LHCN-M2 (cell line): Measurements from ENCODE around the gene RPL27A. TPM values are rescaled to one million over a fixed set of nuclear protein-coding genes. Genes with fewer than 3 reads are reported as not detected.
A peak's percentile ranks its signal among the peaks of the same experiment; 100 is the strongest.

Experiments used
- DNase-seq: peaks from one replicate; pipeline ENCODE4 v3.0.0-alpha.2; 2012; ENCODE audit warnings: low read depth
- total RNA-seq: library from RNA; depleted of rRNA; stranded (reverse); fragments of >200 nt; gene quantifications from 2 replicates; pipeline ENCODE4 v1.2.3, GENCODE V29; 2014

RPL27A gene
- total RNA-seq, 1 experiment from 2014 or later, result 527 TPM

DNA sequence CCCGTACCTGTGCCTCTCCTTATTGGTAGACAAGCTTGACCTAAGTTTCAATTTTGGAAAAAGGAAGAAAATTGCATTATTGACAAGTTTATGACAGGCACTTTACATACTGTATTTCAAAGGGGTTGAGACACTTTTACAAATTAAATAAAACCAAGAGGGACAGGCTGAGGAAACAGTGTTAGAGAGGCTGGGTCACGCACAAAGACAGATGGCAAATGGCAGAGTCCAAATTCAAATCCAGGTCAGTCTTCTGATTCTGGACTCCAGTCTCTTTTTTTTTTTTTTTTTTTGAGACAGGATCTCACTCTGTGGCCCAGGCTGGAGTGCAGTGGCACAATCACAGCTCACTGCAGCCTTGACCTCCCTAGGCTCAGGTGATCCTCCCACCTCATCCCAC lies 10.2 kb upstream of the RPL27A start:
- no peak for DNase-seq

DNA sequence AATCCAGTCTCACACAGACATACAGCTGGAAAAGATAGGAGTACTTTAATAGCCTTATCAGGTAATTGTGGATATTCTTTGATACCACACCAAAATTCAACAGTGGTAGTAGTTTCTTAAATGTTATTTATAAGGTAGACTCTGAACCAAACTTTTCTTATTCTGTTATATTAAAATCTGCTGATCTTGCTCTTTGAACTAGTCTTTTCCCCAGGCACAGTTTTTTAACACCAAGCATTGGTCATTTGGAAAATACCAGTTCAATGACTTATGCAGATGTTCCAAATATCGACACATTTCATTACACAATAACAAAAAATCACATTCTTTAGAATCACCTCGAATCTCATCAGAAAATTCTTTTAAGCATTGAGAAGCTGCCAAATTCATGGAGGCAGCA lies 7.7 kb upstream of the RPL27A start:
- DNase-seq, result no peak

DNA sequence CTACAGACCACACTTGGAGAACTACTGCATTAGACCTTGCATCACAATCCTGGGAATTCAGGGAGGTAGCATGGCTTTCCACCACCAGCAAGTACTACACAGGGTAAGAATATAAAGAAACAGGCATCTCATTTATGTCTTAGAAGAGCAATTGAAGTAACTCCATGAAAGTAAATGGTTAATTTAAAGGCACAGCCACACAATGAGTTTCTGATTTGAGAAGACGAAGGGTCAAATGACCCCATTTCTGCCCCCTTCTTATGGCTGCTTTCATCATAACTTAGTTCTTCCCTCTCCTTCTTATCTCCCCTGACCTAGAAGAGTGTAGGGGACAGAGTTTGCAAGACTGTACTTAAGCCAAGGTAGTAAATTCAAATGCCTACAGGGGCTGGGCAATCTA lies 6.1 kb upstream of the RPL27A start:
- DNase-seq, result no peak

GRCh38 chr11:8679006-8679405 lies 3.6 kb upstream of the RPL27A start:
- no peak for DNase-seq

DNA sequence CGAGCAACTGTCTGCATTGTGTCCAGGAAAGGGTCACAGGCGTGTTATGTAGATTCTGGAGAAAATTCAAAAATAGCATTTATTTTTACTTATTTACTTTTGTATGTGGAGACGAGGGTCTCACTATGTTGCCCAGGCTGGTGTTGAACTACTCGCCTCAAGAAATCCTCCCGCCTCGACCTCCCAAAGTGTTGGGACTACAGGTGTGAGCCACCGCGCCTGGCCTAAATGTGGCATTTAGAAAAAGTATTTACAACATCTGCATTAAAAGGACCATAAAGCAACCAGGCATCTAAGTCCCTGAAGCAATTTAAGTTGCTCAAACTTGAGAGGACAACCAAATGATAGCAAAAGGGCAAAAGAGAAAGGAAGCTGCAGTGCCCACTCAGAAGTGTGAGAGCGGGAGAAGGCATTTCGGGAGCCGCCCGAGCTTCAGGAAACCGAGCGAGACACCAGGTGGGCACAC lies 722 bp upstream of the RPL27A start:
- DNase-seq, result no peak

DNA sequence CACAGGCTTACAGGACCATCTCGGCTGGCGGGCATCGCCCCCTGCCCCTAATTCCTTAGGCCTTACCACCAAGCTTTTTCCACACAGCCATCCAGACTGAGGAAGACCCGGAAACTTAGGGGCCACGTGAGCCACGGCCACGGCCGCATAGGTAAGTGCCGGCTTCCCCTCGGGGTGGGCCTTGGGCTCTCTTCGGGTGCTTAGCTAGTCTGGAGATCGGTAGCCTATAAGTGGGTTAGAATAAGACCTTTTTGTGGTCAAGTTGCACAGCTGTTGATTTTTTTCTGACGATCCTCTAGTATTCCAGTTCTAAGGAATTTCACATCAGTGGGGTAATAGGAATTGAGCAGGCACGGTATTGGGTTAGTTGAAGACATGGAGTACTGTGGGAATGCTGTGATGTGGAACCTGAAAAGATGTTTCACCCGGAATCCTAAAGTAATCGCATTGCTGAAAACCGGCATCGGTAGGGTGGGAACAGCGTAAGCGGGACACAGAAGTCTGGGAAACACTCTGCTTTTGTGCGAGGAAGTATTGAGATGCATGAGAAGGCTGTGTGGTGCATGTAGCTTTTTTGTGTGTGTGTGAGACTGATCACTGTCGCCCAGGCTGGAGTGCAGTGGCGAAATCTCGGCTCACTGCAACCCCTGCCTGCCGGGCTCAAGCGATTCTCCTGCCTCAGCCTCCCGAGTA lies 669 bp downstream of the RPL27A start:
- no peak for DNase-seq

DNA sequence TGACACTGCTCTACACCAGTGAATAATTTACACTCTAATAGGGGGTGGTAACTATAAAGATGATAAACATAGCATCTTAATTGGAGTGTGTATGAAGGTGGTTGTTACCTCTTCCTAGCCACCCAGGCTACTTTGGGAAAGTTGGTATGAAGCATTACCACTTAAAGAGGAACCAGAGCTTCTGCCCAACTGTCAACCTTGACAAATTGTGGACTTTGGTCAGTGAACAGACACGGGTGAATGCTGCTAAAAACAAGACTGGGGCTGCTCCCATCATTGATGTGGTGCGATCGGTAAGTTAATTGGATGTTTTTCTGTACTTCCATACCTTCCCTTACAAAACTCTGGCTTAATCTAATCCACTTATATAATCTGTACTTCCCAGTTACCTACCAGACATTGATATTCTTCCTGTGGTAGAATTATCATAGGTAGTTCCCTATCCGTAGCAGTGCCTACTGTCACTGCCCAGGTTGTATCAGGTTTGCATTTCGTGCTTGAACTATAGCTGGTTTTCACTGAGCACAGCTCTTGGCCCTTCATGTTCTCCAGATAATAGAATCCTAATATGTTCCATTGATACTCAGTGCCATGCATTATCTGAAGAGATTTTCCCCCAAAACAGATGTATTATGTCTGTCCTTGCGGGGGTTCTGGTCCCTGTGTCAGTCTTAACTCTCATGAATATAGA lies 2.2 kb downstream of the RPL27A start:
- DNase-seq, result no peak

DNA sequence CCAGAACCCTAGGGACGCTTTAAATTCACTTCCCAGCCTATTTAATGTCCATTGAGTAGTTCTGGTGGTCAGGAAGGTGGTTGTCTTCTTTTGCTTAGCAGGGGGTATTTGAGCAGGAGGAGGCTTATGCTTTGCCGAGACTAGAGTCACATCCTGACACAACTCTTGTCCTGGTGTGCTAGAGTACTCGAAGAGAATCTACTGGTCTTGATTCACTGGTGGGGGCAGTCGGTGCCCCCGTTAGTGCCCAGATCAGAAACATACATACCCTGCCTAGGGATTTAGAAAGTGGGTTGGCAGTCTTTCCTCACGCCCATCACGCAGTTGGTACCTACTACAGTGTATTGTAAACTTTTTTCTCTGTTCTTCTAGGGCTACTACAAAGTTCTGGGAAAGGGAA lies 2.7 kb downstream of the RPL27A start:
- no peak for DNase-seq

DNA sequence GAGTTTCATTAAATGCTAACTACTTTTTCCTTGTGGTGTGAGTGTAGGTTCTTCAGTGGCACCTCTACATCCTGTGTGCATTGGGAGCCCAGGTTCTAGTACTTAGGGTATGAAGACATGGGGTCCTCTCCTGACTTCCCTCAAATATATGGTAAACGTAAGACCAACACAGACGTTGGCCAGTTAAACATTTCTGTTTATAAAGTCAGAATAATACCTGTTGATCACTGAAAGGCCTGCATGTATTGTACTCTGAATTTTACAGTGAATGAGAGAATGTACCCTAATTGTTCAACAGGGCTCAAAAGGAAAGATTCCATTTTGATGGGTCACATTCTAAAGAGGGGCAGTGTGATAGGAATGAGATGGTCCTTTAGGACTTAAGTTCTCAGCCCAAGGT lies 3.2 kb downstream of the RPL27A start:
- DNase-seq, result no peak

DNA sequence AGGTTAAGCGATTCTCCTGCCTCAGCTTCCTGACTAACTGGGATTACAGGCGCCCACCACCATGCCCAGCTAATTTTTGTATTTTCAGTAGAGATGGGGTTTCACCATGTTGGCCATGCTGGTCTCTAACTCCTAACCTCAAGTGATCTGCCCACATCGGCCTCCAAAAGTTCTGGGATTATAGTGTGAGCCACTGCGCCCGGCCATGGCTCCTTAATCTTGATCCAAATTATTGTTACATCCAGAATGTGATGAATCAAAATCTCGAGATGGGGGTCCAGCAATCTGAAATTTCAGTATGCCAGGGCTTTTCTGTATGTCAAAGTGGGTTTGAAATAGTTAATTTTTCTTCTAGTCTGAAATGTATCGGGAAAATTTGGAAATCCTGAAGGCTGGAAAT lies 3.7 kb downstream of the RPL27A start:
- no peak for DNase-seq

GRCh38 chr11:8688414-8689362 lies 6.1 kb downstream of the RPL27A start:
- DNase-seq, result peak; percentile 97

DNA sequence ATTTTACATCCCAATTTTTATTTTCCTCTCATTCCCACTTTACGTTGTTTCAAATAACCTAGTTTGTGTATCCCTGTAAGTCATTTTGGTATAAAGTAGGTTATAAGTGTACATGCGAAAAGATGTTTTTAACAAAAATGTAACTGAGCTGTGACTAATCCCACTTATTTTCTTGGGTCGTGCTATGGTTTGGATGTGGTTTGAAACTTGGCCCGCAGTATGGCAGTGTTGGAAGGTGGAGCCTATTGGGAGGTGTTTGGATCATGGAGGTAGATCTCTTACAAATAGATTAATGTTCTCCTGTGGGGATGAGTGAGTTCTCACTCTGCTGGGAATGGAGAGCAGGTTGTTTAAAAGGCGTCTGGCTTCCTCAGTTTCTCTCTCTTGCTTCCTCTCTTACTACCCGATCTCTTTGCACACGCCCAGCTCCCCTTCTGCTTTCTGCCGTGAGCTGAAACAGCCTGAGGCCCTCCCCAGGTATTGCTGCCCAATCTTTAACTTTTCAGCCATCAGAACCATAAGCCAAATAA lies 7.2 kb downstream of the RPL27A start:
- DNase-seq, result peak; percentile 57

GRCh38 chr11:8690374-8691342 lies 8.1 kb downstream of the RPL27A start:
- no peak for DNase-seq

GRCh38 chr11:8691601-8692000 lies 9.0 kb downstream of the RPL27A start:
- no peak for DNase-seq

DNA sequence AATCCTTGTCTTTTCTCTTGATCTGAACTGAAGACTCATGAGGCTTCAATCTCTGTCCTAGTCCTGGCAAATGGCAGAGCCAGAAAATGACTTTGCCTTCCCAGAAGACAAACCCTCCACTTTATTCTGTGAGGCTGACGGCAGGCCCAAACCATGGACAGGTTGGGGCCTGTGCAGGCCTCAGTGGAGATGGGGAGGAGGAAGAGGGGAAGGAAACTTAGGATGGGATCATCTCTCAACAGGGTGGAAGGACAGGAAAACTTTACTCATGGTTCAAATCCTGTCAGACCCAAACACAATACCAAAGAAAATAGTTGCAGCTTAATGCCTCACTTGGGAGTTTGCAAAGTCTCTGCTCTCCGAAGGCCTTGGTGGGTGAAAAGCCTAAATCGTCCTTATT lies 9.8 kb downstream of the RPL27A start:
- DNase-seq, result no peak

DNA sequence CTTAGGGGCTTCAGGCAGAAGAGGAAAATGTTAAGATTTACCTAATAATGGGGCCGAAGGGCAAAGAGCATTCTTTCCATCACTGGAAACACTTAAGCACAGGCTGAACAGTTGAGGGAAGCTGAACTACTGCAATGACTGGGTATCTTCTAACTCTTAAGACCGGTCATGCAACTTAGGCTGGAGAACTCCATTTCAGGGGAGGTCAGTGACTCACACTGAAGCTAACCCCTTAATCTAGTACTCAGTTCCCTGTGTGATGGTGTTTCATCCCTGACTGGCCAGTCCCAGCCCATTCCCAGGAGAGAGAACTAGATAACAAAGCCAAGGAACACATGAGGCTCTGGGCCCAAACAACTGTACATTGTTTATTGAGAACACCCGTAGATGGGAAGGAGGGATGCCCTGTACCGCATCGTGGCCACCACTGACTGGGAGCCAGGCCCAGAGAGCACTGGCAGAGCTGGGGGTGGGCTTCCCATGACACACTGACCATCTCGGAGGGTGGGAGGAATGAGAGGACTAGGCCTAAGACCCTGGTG lies 10.5 kb downstream of the RPL27A start:
- DNase-seq, result peak; percentile 86

- peak; percentile 49 for DNase-seq
Observed at GRCh38 chr11:8693555-8693954, 11.0 kb downstream of the RPL27A start.

DNA sequence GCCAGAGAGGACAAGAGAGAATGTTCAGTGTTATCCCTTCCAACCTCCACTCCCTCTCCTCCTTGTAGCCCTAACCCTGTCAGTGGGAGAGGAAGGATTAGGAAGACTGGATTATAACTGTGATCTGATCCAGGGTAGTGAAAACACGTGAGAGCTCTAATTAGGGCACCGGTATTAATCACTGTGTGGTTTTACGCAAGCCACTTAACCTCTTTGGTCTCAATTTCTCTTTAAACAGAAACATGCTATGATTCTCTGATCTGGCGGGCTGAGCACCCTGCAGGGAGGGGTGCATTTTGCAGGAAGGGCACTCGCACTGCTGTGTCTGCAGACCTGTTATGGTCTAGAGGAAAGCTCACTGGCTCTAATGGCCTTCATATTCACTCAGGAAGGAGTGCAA lies 11.5 kb downstream of the RPL27A start:
- DNase-seq, result no peak

GRCh38 chr11:8697054-8697453 lies 14.5 kb downstream of the RPL27A start:
- no peak for DNase-seq

- no peak for DNase-seq
Observed at GRCh38 chr11:8698379-8698851, 15.8 kb downstream of the RPL27A start.
